ENCODE data around the gene TM9SF1.

TM9SF1 gene

DNA sequence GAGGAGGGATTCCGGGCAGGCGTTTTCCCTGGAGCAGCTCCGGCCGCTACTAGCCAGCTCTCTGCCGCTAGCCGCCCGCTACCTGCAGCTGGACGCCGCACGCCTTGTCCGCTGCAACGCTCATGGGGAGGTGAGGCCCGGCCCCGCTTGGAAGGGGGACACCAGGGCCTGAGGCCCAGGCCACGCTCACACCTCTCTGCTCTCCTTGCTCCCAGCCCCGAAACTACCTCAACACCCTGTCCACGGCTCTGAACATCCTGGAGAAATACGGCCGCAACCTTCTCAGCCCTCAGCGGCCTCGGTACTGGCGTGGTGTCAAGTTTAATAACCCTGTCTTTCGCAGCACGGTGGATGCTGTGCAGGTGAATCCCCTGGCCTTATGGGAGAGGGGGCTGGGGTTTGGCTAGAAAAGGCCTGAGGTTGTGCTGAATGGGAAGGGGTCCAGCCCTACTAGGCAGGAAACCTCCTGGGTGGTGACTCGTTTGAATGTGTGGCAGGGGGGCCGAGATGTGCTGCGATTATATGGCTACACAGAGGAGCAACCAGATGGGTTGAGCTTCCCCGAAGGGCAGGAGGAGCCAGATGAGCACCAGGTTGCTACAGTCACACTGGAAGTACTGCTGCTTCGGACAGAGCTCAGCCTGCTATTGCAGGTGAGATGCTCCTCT is 47.3 kb downstream of the TM9SF1 start:
- no peak for DNase-seq

GRCh38 chr14:24146978-24147760 is 48.1 kb downstream of the TM9SF1 start, which contains the start of gene RNF31:
TSS of gene RNF31 (plus strand) at chr14:24147498. CDS start at chr14:24147699, 201 bp downstream.
- DNase-seq: peak; percentile 96 to 99

DNA sequence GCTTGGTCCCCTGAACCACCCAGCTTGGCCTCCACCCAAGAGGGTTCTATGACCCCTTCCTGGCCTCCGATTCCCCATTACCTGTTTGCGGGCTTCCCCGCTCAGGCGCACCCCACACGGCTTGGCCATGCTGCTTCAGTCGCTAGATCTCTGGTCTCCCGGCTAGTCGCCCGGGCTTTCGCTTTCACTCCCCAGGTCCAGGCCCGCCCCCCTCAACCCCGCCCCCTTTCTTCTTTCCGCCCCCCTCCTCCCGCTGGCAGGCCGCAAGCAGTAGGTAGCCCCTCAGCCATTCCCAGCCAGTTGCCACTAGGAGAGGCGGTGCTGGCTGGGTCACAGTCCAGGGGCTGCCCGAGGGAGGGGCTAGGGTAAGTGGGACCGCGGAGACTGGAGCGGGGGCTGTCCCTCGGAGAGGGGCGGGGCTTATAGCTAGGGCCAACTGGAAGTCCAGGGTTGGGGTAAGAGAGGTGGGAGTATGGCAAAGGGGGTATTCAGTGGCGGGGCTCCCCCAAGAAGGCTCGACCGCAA is 48.7 kb downstream of the TM9SF1 start, which contains the start of gene PSME2:
Gene PSME2 (minus strand): TSS at position 158 of the 525 bp plus-strand sequence. CDS start 29 bp downstream, at position 129.
- DNase-seq: peak; percentile 81 to 84

GRCh38 chr14:24145690-24146452 is 49.4 kb downstream of the TM9SF1 start:
- DNase-seq: no peak

- no peak for DNase-seq
Measured at GRCh38 chr14:24145219-24145618, 50.0 kb downstream of the TM9SF1 start.

GRCh38 chr14:24144451-24144850 is 50.8 kb downstream of the TM9SF1 start:
- DNase-seq: no peak

- DNase-seq: no peak
Measured at GRCh38 chr14:24143511-24143910, 51.7 kb downstream of the TM9SF1 start.

GRCh38 chr14:24141097-24141880 is 54.0 kb downstream of the TM9SF1 start, which contains the start of gene EMC9:
TSS of gene EMC9 (minus strand) at chr14:24141591. CDS start at chr14:24141304, 287 bp downstream.
- peak; percentile 98 to 99 for DNase-seq

- DNase-seq: no peak
Measured at GRCh38 chr14:24139272-24139934, 55.8 kb downstream of the TM9SF1 start.

All from hippocampal formation (tissue), 2 donors.